ENCODE results near the gene ATRNL1.

GRCh38 chr10:115976342-115976741, 883.2 kb downstream of the ATRNL1 start:
- TF ChIP-seq CTCF (IDR thresholded peaks at IDR 0.05) (no peak), POLR2A (IDR thresholded peaks at IDR 0.05) (no peak)
